HG03457 (cell line): ENCODE results near the gene RAD51.

ENCODE experiments used
- ATAC-seq: cut with Tn5 transposase; IDR thresholded peaks from one replicate; pipeline ENCODE4 v1.9.1; 2021; ENCODE audit warnings: moderate number of reproducible peaks; ENCODE audit not compliant: unreplicated experiment

Gene RAD51

GRCh38 chr15:40776537-40777141 is 81.7 kb downstream of the RAD51 start:
- ATAC-seq, result no peak
